Measurements from ENCODE around the gene SIK3. TPM values are rescaled to one million over a fixed set of nuclear protein-coding genes. Genes with fewer than 3 reads are reported as not detected.

The SIK3 gene
- total RNA-seq, 1 experiment from 2014 or later = 34.4 TPM

DNA sequence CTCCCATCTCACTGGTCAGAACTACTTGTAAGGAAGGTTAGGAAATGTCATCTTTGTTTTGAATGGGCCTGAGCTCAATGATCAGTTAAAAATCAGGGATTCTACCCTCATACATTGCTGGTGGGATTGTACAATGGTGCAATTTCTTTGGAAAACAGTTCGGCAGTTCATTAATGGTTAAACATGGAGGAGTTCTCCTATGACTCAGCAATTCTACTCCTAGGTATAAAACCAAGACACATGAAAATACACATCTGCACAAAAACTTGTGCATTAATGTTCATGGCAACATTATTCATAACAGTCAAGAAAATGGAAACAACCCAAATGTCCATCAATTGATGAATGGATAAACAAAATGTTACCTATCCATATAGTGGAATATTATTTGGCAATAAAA lies 301.7 kb downstream of the SIK3 start (continued):
- TF ChIP-seq NFYB (CRISPR knock-in tag; conservative IDR thresholded peaks at IDR 0.05; ENCODE audit: low read depth) = no peak
- TF ChIP-seq CREM (CRISPR knock-in tag; IDR thresholded peaks at IDR 0.05) = no peak
- TF ChIP-seq KAT7 (CRISPR knock-in tag; IDR thresholded peaks at IDR 0.05; ENCODE audit: borderline replicate concordance) = no peak

DNA sequence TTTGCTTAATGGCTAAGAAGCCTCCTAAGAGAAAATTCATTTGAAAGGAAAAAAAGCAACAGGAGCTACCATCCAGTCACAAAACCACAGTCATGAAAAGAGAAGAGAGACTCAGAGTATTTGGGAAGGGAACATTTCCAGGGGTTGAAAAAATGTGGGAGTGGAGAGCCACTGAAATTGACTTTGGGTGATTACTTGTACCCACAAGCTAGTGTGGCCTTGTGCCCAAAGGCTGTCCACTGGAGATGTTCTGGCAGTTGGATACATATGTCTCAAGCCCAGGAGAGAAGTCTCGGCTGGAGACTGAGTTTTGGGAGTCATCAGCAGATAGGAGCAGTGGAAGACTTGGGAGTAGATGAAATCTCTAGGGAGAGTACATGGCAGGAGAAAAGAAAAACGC lies 303.4 kb downstream of the SIK3 start:
- DNase-seq (ENCODE audit: low spot score) (no peak), ATAC-seq (no peak)
- H3K4me3 Mint-ChIP-seq = no peak overlapping the region
- H3K9me3 Mint-ChIP-seq = no peaks in the 10 kb centered on the region
- H3K27me3 Mint-ChIP-seq (ENCODE audit: low read depth) = peaks cover 17% of the 10 kb centered on the region
- H3K36me3 Mint-ChIP-seq = no peaks in the 10 kb centered on the region
- no peak overlapping the region for H3K27ac Mint-ChIP-seq
- POLR2A ChIA-PET = no interaction called here
- peaks cover 12% of the 10 kb centered on the region; the same call in 1 of the 2 replicates for H3K4me1 Mint-ChIP-seq
- no peak for TF ChIP-seq CBFB (CRISPR knock-in tag; IDR thresholded peaks at IDR 0.05; ENCODE audit: low read depth)
- TF ChIP-seq, protein P1, sequence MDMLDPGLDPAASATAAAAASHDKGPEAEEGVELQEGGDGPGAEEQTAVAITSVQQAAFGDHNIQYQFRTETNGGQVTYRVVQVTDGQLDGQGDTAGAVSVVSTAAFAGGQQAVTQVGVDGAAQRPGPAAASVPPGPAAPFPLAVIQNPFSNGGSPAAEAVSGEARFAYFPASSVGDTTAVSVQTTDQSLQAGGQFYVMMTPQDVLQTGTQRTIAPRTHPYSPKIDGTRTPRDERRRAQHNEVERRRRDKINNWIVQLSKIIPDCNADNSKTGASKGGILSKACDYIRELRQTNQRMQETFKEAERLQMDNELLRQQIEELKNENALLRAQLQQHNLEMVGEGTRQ (CRISPR knock-in tag; IDR thresholded peaks at IDR 0.05) = no peak
- TF ChIP-seq, protein P2, sequence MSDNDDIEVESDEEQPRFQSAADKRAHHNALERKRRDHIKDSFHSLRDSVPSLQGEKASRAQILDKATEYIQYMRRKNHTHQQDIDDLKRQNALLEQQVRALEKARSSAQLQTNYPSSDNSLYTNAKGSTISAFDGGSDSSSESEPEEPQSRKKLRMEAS (CRISPR knock-in tag; IDR thresholded peaks at IDR 0.05) = no peak
- CTCF ChIA-PET = interaction anchor here (1.7 to 8.7 kb wide), 2 partner anchors 41 kb away, joined by 3 to 358 read pairs; partner anchors contain the start of gene APOA1

DNA sequence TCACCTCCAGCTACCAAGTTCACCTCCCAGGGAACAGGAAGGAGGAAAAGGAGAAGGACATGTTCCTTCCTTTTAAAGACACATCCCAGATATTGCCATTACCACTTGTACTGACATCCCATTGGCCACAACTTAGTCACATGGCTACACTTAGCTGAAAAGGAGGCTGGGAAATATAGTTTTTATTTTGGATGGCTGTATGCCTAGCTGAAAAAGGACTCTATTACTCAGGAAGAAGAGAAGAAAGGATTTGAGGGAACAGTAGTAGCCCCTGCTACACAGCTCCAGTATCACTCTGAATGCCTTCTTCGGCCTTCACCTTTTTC lies 304.5 kb downstream of the SIK3 start:
- Mint-ChIP-seq H3K4me1 (peaks cover 12% of the 10 kb centered on the region), H3K27me3 (ENCODE audit: low read depth) (peaks cover 26% of the 10 kb centered on the region), H3K27ac (no peak overlapping the region), H3K36me3 (no peaks in the 10 kb centered on the region), H3K4me3 (no peak overlapping the region), H3K9me3 (no peaks in the 10 kb centered on the region)
- ATAC-seq = no peak
- ChIA-PET POLR2A (no interaction called here), CTCF (interaction anchor here (1.3 to 8.7 kb wide), 2 partner anchors 42 to 312 kb away, joined by 5 to 358 read pairs; partner anchors contain the start of gene APOA1)
- no peak for TF ChIP-seq GTF2I (CRISPR knock-in tag; conservative IDR thresholded peaks at IDR 0.05)
- TF ChIP-seq, protein P3, sequence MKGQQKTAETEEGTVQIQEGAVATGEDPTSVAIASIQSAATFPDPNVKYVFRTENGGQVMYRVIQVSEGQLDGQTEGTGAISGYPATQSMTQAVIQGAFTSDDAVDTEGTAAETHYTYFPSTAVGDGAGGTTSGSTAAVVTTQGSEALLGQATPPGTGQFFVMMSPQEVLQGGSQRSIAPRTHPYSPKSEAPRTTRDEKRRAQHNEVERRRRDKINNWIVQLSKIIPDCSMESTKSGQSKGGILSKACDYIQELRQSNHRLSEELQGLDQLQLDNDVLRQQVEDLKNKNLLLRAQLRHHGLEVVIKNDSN (CRISPR knock-in tag; IDR thresholded peaks at IDR 0.05) = peak; percentile 80
- TF ChIP-seq, protein P1 (CRISPR knock-in tag; IDR thresholded peaks at IDR 0.05) = peak; percentile 84
- DNase-seq (ENCODE audit: low spot score) = no peak

Other genes starting within 250 kb of the SIK3 start
- 132 to 138 TPM (median 133 TPM) in 3 replicates for gene PAFAH1B2, start 45.9 kb upstream of the SIK3 start, total RNA-seq (2021)
- 20.7 to 27.6 TPM (median 20.9 TPM) in 3 replicates for gene SIDT2, start 80.3 kb upstream of the SIK3 start, total RNA-seq (2021)
- 51.1 to 71.5 TPM (median 53.9 TPM) in 3 replicates for gene TAGLN, start 100.9 kb upstream of the SIK3 start, total RNA-seq (2021)
- gene PCSK7, start 133.6 kb upstream of the SIK3 start, total RNA-seq (2021) = 39.4 to 48.9 TPM (median 41.9 TPM) in 3 replicates
- 35.4 to 45.0 TPM (median 37.8 TPM) in 3 replicates for gene RNF214, start 134.2 kb upstream of the SIK3 start, total RNA-seq (2021)
- 12.2 to 15.7 TPM (median 13.8 TPM) in 3 replicates for gene BACE1-AS, start 192.9 kb upstream of the SIK3 start, total RNA-seq (2021)
- gene BACE1, start 217.8 kb upstream of the SIK3 start, total RNA-seq (2021) = 8.5 to 9.2 TPM (median 8.7 TPM) in 3 replicates
- 21.0 to 23.5 TPM (median 21.8 TPM) in 3 replicates for gene CEP164, start 229.4 kb upstream of the SIK3 start, total RNA-seq (2021)

Measured in WTC11 (cell line).